Liver (tissue), 9 donors: ENCODE measurements around the gene ATP6V1G1. TPM values are rescaled to one million over a fixed set of nuclear protein-coding genes. Genes with fewer than 3 reads are reported as not detected.
A peak's percentile ranks its signal among the peaks of the same experiment; 100 is the strongest.

Experiments
- DNase-seq: peaks from one replicate; pipeline ENCODE4 v3.0.0-alpha.2; 2017; ENCODE audit warnings: low spot score
- H3K27ac ChIP-seq, 2 donors: one replicate each; pipeline ENCODE4 v1.7.0; 2013; ENCODE audit warnings: inconsistent platforms in 2 of 2, low read length in 2 of 2, control low read depth in 1 of 2, low read depth in 1 of 2, mild to moderate bottlenecking in 1 of 2
- H3K27me3 ChIP-seq, 4 donors: one replicate each; pipeline versions ENCODE4 v1.6.1 to v1.7.0; 2013; ENCODE audit warnings: low read length in 3 of 4, inconsistent platforms in 1 of 4, mild to moderate bottlenecking in 1 of 4, moderate library complexity in 1 of 4; ENCODE audit not compliant: control insufficient read depth in 4 of 4, insufficient read depth in 4 of 4
- H3K36me3 ChIP-seq, 4 donors: one replicate each; pipeline versions ENCODE4 v1.6.1 to v1.7.0; 2013; ENCODE audit warnings: low read length in 3 of 4, mild to moderate bottlenecking in 3 of 4, low read depth in 1 of 4, moderate library complexity in 1 of 4; ENCODE audit not compliant: control insufficient read depth in 4 of 4, insufficient read depth in 3 of 4
- H3K4me1 ChIP-seq, 4 donors: one replicate each; pipeline versions ENCODE4 v1.6.1 to v1.7.0; 2013; ENCODE audit warnings: low read length in 3 of 4, mild to moderate bottlenecking in 3 of 4, moderate library complexity in 1 of 4; ENCODE audit not compliant: control insufficient read depth in 4 of 4, insufficient read depth in 4 of 4
- H3K4me3 ChIP-seq, 3 donors: one replicate each; pipeline versions ENCODE4 v1.6.1 to v1.7.0; 2013; ENCODE audit warnings: low read length in 3 of 3, control low read depth in 1 of 3, low read depth in 1 of 3, mild to moderate bottlenecking in 1 of 3
- H3K9ac ChIP-seq, 2 donors: one replicate each; pipeline ENCODE4 v1.7.0; 2013; ENCODE audit warnings: low read length in 2 of 2, mild to moderate bottlenecking in 2 of 2, moderate library complexity in 2 of 2, control low read depth in 1 of 2, low read depth in 1 of 2
- H3K9me3 ChIP-seq, 4 donors: one replicate each; pipeline versions ENCODE4 v1.6.1 to v1.7.0; 2013; ENCODE audit warnings: low read length in 3 of 4; ENCODE audit not compliant: control insufficient read depth in 4 of 4
- FOXA2 ChIP-seq: IDR thresholded peaks from 2 replicates; pipeline ENCODE4 v1.6.1; 2016; ENCODE audit warnings: antibody characterized with exemption
- GABPA ChIP-seq, 2 donors: IDR thresholded peaks in 1 of 2; conservative IDR thresholded peaks in 1 of 2; 2 replicates each; pipeline ENCODE4 v1.6.1; 2016; ENCODE audit warnings: antibody characterized with exemption in 2 of 2, mild to moderate bottlenecking in 1 of 2, moderate library complexity in 1 of 2
- HNF4A ChIP-seq, 2 donors: conservative IDR thresholded peaks; 2 replicates each; pipeline ENCODE4 v1.6.1; 2016; ENCODE audit warnings: antibody characterized with exemption in 2 of 2, mild to moderate bottlenecking in 2 of 2
- HNF4G ChIP-seq: IDR thresholded peaks from 2 replicates; pipeline ENCODE4 v1.6.1; 2016; ENCODE audit warnings: antibody characterized with exemption
- JUND ChIP-seq, 2 donors: IDR thresholded peaks; 2 replicates each; pipeline ENCODE4 v1.6.1; 2016; ENCODE audit warnings: antibody characterized with exemption in 2 of 2
- NR2F2 ChIP-seq: IDR thresholded peaks from 2 replicates; pipeline ENCODE4 v1.6.1; 2016; ENCODE audit warnings: antibody characterized with exemption
- RAD21 ChIP-seq, 2 donors: IDR thresholded peaks; 2 replicates each; pipeline ENCODE4 v1.6.1; 2016; ENCODE audit warnings: antibody characterized with exemption in 2 of 2, mild to moderate bottlenecking in 2 of 2
- REST ChIP-seq: IDR thresholded peaks from 2 replicates; pipeline ENCODE4 v1.6.1; 2016; ENCODE audit warnings: antibody characterized with exemption, mild to moderate bottlenecking
- RXRA ChIP-seq, 2 donors: IDR thresholded peaks; 2 replicates each; pipeline ENCODE4 v1.6.1; 2017 to 2018; ENCODE audit warnings: antibody characterized with exemption in 2 of 2, mild to moderate bottlenecking in 1 of 2
- SP1 ChIP-seq: IDR thresholded peaks from 2 replicates; pipeline ENCODE4 v1.6.1; 2018; ENCODE audit warnings: antibody characterized with exemption, mild to moderate bottlenecking
- TAF1 ChIP-seq: conservative IDR thresholded peaks from 2 replicates; pipeline ENCODE4 v1.6.1; 2016; ENCODE audit warnings: antibody characterized with exemption, mild to moderate bottlenecking
- YY1 ChIP-seq: IDR thresholded peaks from 2 replicates; pipeline ENCODE4 v1.6.1; 2016; ENCODE audit warnings: antibody characterized with exemption, mild to moderate bottlenecking
- WGBS: extraction: QIAGEN DNeasy Blood & Tissue Kit; methylation state at CpG from one replicate; pipeline ENCODE4 v1.1.7; 2013; 5-methylcytosine and 5-hydroxymethylcytosine counted together
- polyA plus RNA-seq, 2 donors: library from polyadenylated mRNA; stranded (reverse) in 1 of 2; unstranded in 1 of 2; fragments of 200-250 nt in 1 of 2; fragments of >200 nt in 1 of 2; fragmentation: Nextera tagmentation in 1 of 2; extraction: Ambion mirVana in 1 of 2; gene quantifications; one replicate each; pipeline versions ENCODE4 v1.2.1 to v1.2.3, GENCODE V29; 2013 to 2015
- total RNA-seq, 2 donors: library from RNA; depleted of rRNA; stranded (reverse); fragments of >200 nt; gene quantifications; one replicate each; pipeline ENCODE4 v1.2.3, GENCODE V29; 2014
- TF ChIP-seq, protein P1 (sequence below): IDR thresholded peaks from 2 replicates; pipeline ENCODE4 v1.6.1; 2016; ENCODE audit warnings: antibody characterized with exemption
- TF ChIP-seq, protein P2 (sequence below): fragments of 150-350 bp; IDR thresholded peaks from 2 replicates; pipeline ENCODE4 v1.5.1; 2017; ENCODE audit warnings: improper control_type of control experiment, low read depth, low read length; ENCODE audit not compliant: missing input control
- TF ChIP-seq, protein P3 (sequence below): IDR thresholded peaks from 2 replicates; pipeline ENCODE4 v1.6.1; 2016; ENCODE audit warnings: antibody characterized with exemption
- donor health status: healthy.
- donor health status: healthy.
- donor health status: healthy.
- donor health status: healthy.
- donor health status: healthy.

Gene ATP6V1G1
- total and polyA plus RNA-seq, 4 donors = 41.4 to 152 (median 75.7) TPM

DNA sequence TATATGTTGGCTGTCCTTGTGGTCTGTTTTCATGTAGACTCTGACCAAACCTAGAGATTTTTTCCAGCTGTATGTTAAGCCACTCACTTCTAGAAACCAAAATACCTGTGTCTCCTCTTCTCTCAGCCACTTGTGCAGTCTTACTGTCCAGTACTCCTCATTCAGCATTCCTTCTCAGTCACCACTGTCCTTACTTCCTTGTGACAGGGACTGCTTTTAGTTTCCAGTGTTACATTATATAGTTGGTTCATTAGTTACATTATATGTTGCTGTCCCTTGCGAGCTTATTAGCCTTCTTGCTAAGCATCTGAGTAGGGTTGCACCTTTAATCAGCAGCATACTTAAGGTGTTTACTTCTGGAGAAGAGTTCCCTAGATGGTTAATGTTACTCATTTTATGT, 4.3 kb downstream of the ATP6V1G1 start:
- H3K4me1 ChIP-seq = peaks cover 5 to 41% (median 35%) of the 10 kb centered on the region in 4 donors
- no peak overlapping the region for H3K4me3 ChIP-seq
- peak overlapping the region; percentile 86 to 96 for H3K27ac ChIP-seq
- no peak for TF ChIP-seq SP1
- TF ChIP-seq, protein P1, sequence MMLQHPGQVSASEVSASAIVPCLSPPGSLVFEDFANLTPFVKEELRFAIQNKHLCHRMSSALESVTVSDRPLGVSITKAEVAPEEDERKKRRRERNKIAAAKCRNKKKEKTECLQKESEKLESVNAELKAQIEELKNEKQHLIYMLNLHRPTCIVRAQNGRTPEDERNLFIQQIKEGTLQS = no peak
- no peak for TF ChIP-seq HNF4G
- TF ChIP-seq NR2F2 = no peak
- TF ChIP-seq, protein P2, sequence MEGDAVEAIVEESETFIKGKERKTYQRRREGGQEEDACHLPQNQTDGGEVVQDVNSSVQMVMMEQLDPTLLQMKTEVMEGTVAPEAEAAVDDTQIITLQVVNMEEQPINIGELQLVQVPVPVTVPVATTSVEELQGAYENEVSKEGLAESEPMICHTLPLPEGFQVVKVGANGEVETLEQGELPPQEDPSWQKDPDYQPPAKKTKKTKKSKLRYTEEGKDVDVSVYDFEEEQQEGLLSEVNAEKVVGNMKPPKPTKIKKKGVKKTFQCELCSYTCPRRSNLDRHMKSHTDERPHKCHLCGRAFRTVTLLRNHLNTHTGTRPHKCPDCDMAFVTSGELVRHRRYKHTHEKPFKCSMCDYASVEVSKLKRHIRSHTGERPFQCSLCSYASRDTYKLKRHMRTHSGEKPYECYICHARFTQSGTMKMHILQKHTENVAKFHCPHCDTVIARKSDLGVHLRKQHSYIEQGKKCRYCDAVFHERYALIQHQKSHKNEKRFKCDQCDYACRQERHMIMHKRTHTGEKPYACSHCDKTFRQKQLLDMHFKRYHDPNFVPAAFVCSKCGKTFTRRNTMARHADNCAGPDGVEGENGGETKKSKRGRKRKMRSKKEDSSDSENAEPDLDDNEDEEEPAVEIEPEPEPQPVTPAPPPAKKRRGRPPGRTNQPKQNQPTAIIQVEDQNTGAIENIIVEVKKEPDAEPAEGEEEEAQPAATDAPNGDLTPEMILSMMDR = no peak
- TF ChIP-seq RXRA (IDR thresholded peaks at IDR 0.05) = no peak
- no peak for TF ChIP-seq TAF1
- TF ChIP-seq RAD21 (IDR thresholded peaks at IDR 0.05) = no peak
- TF ChIP-seq, protein P3, sequence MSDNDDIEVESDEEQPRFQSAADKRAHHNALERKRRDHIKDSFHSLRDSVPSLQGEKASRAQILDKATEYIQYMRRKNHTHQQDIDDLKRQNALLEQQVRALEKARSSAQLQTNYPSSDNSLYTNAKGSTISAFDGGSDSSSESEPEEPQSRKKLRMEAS = no peak
- no peak for TF ChIP-seq GABPA (IDR thresholded peaks at IDR 0.05 in 1 of 2, conservative IDR thresholded peaks at IDR 0.05 in 1 of 2)
- no peak for TF ChIP-seq HNF4A (conservative IDR thresholded peaks at IDR 0.05)
- TF ChIP-seq FOXA2 = no peak
- TF ChIP-seq REST = no peak
- no peak for TF ChIP-seq YY1
- TF ChIP-seq JUND (IDR thresholded peaks at IDR 0.05) = no peak
- no peaks in the 10 kb centered on the region for H3K9me3 ChIP-seq
- 61% methylated on average over 1 of the region's 1 CpG for WGBS
- H3K9ac ChIP-seq = peak overlapping the region in 1 of 2 donors; percentile 89
- DNase-seq = no peak
- H3K36me3 ChIP-seq = peaks cover 13 to 24% (median 16%) of the 10 kb centered on the region in 4 donors
- no peaks in the 10 kb centered on the region for H3K27me3 ChIP-seq

DNA sequence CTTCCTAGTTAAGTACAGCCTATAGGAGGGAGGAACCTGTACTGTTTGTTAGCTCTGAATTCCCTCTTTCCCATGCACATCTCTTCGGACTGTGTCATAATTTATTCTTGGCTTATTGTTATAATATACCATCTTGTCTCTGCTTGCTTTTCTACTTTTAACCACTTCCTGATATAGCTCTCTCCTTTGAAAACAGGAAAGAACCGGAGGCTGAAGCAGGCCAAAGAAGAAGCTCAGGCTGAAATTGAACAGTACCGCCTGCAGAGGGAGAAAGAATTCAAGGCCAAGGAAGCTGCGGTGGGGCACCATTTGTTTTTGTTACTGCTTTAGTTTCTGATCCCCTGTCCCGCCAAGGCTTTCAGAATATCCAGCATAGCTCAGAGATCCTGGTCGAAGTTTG, 4.8 kb downstream of the ATP6V1G1 start:
- H3K9ac ChIP-seq = peak overlapping the region in 1 of 2 donors; percentile 89
- H3K27ac ChIP-seq = peak overlapping the region; percentile 86 to 96
- WGBS = 56% methylated on average over 6 of the region's 6 CpGs
- no peaks in the 10 kb centered on the region for H3K9me3 ChIP-seq
- peaks cover 16 to 26% (median 18%) of the 10 kb centered on the region in 4 donors for H3K36me3 ChIP-seq
- no peaks in the 10 kb centered on the region for H3K27me3 ChIP-seq
- DNase-seq = no peak
- TF ChIP-seq RAD21 (IDR thresholded peaks at IDR 0.05) (peak; percentile 40 to 42), SP1 (no peak)
- TF ChIP-seq, protein P2 = peak; percentile 15
- H3K4me3 ChIP-seq = no peak overlapping the region
- peaks cover 5 to 41% (median 35%) of the 10 kb centered on the region in 4 donors for H3K4me1 ChIP-seq
